ENCODE measurements around the gene MYO1D. TPM values are rescaled to one million over a fixed set of nuclear protein-coding genes. Genes with fewer than 3 reads are reported as not detected.
A peak's percentile ranks its signal among the peaks of the same experiment; 100 is the strongest.

The MYO1D gene
- total RNA-seq, 3 donors from 2014 or later, result 166 to 495 (median 256) TPM

DNA sequence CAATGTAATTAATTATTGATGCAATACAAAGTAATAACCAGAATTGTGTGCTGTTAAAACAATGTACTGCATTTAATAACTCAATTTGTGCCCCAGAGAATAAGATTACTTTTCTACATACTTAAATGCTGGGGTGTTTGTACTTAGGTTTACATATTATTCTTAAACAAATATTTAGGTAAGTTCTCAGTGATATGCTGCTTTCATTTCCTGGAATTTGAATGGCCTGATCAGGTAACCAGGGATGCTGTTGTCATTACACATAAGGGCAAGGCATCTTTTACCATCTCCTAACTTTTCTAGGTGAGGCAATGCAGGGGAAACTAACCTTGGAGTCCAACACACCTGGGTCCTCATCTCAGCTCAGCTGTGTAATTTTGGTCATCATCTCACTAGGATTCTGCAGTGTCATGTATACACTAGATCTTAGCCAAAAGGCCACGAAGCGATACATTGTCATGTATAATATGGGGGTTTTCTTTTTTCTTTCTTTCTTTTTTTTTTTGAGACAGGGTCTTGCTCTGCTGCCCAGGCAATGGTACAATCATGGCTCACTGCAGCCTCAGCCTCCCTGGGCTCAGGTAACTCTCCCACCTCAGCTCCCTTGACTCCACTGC, 45.2 kb downstream of the MYO1D start:
- no peaks in the 10 kb centered on the region for H3K9me3 ChIP-seq
- no peak for DNase-seq
- H3K4me1 ChIP-seq (ENCODE audit: low read depth), result peaks cover 23% of the 10 kb centered on the region

DNA sequence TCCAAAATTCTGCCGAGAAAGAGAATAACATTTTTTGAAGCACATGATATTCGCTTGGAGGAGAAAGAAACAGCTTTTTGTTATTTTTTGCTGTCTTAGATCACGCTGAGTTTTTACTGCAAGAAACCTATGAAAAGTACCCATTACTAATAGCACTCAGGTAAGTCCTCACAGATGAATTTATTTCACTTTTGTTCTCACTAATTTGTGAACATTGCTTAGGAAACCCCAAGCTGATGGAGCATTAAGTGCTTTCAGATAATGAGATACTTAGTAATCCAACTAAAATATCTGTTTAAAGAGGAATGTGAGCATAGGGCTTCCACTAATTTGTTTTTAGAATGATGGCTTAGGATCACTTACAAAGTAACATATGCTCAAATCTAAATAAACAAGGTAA, 45.7 kb downstream of the MYO1D start:
- H3K4me3 ChIP-seq, result no peak overlapping the region
- no peak for ATAC-seq
- no peaks in the 10 kb centered on the region for H3K9me3 ChIP-seq
- DNase-seq, result no peak
- TF ChIP-seq, protein P1, sequence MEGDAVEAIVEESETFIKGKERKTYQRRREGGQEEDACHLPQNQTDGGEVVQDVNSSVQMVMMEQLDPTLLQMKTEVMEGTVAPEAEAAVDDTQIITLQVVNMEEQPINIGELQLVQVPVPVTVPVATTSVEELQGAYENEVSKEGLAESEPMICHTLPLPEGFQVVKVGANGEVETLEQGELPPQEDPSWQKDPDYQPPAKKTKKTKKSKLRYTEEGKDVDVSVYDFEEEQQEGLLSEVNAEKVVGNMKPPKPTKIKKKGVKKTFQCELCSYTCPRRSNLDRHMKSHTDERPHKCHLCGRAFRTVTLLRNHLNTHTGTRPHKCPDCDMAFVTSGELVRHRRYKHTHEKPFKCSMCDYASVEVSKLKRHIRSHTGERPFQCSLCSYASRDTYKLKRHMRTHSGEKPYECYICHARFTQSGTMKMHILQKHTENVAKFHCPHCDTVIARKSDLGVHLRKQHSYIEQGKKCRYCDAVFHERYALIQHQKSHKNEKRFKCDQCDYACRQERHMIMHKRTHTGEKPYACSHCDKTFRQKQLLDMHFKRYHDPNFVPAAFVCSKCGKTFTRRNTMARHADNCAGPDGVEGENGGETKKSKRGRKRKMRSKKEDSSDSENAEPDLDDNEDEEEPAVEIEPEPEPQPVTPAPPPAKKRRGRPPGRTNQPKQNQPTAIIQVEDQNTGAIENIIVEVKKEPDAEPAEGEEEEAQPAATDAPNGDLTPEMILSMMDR (IDR thresholded peaks at IDR 0.05), result no peak
- intact Hi-C loops (cut with DNase I, micrococcal nuclease), result no loop called here
- H3K4me1 ChIP-seq (ENCODE audit: low read depth), result peaks cover 23% of the 10 kb centered on the region
- no peaks in the 10 kb centered on the region for H3K36me3 ChIP-seq (ENCODE audit: low read depth)

More for the DNA sequence above, 45.2 kb downstream of the MYO1D start:
- peak; percentile 32 for ATAC-seq
- intact Hi-C loops (cut with DNase I, micrococcal nuclease), result no loop called here
- no peaks in the 10 kb centered on the region for H3K36me3 ChIP-seq (ENCODE audit: low read depth)
- H3K4me3 ChIP-seq, result no peak overlapping the region
- TF ChIP-seq, protein P1 (IDR thresholded peaks at IDR 0.05), result no peak

DNA sequence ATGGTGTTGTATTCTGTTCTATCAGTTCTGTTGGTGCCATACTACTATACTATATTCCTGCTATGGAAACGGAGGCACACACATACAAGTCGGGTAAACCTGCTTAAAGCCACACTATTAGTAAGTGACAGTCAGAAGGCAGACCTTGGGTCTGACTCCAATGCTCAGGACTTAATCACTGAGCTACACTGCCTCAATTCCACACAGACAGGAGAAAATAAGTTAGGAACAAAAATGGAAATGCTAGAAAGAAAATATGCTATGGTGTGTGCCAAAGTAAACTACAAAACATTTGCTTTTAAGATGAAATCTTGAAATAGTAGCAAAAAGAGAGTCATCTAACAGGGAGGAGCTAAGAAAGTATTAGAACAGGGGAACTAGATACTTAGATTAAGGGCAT, 48.1 kb downstream of the MYO1D start:
- ATAC-seq (peak; percentile 7), DNase-seq (no peak)
- no peaks in the 10 kb centered on the region for H3K36me3 ChIP-seq (ENCODE audit: low read depth)
- no peak overlapping the region for H3K4me3 ChIP-seq
- peaks cover 37% of the 10 kb centered on the region for H3K4me1 ChIP-seq (ENCODE audit: low read depth)
- TF ChIP-seq, protein P1 (IDR thresholded peaks at IDR 0.05), result no peak
- H3K9me3 ChIP-seq, result no peaks in the 10 kb centered on the region
- intact Hi-C loops (cut with DNase I, micrococcal nuclease), result no loop called here

DNA sequence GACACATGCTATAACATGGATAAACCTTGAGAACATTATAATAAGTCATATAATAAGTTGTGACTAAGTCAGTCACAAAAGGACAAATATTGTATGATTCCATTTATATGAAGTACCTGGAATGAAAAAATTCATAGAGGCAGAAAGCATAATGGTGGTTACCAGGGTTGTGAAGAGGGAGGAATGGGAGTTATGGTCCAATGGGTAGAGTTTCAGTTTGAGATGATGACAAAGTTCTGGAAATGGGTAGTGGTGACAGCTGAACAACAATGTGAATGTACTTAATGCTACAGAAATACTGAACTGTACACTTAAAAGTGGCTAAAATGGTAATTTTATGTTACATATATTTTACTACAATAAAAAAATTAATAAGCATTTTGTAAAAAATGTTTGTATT, 49.7 kb downstream of the MYO1D start:
- Histone ChIP-seq H3K4me1 (ENCODE audit: low read depth) (peaks cover 37% of the 10 kb centered on the region), H3K9me3 (no peaks in the 10 kb centered on the region), H3K4me3 (no peak overlapping the region), H3K36me3 (ENCODE audit: low read depth) (no peaks in the 10 kb centered on the region)
- no peak for ATAC-seq
- intact Hi-C loops (cut with DNase I, micrococcal nuclease), result no loop called here
- no peak for DNase-seq
- TF ChIP-seq, protein P1 (IDR thresholded peaks at IDR 0.05), result no peak

DNA sequence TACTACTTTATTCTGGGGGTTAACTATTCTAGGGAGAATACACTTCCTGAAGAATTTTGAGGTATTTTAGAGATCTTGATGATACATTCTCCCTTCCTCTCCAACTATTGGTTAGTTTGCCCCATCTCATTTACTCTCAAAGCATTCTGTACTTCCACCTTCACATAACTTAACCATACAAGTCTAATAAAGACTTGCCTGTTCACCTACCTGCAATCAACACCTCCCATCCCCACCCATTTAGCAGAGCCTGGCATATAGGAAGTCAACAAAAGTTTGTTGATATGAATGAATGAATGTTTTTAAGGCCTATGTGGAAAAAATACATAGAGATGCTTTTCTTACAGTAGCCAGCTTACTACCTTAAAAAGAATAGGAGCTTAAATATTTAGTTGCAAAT, 50.8 kb downstream of the MYO1D start:
- intact Hi-C loops (cut with DNase I, micrococcal nuclease), result no loop called here
- no peaks in the 10 kb centered on the region for H3K36me3 ChIP-seq (ENCODE audit: low read depth)
- ATAC-seq (peak; percentile 52), DNase-seq (no peak)
- H3K9me3 ChIP-seq, result no peaks in the 10 kb centered on the region
- H3K4me1 ChIP-seq (ENCODE audit: low read depth), result peaks cover 31% of the 10 kb centered on the region
- no peak overlapping the region for H3K4me3 ChIP-seq
- TF ChIP-seq, protein P1 (IDR thresholded peaks at IDR 0.05), result no peak

DNA sequence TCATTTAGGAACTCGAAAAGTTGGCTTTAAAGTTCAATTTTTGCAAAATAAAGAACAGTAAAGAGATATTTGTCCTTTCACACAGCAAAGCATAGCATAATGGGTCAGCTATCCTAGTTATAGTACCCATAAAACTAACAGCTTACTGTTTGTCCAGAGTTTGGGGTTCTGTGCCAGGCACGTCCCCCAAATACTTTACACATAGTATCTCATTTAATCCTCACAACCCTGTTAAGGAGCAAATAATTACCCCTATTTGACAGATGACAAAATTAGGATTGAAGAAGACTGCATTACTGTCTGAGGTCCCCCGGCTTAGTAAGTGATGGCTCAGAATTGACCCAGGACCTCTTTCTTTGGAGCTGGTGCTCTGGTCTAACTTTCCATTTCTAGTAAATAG, 52.6 kb downstream of the MYO1D start:
- intact Hi-C loops (cut with DNase I, micrococcal nuclease), result no loop called here
- no peak overlapping the region for H3K4me3 ChIP-seq
- no peak for ATAC-seq
- H3K4me1 ChIP-seq (ENCODE audit: low read depth), result peaks cover 31% of the 10 kb centered on the region
- TF ChIP-seq, protein P1 (IDR thresholded peaks at IDR 0.05), result no peak
- H3K9me3 ChIP-seq, result no peaks in the 10 kb centered on the region
- DNase-seq, result no peak
- H3K36me3 ChIP-seq (ENCODE audit: low read depth), result no peaks in the 10 kb centered on the region
